Nephron (organoid): Measurements from ENCODE around the gene USB1.

ENCODE experiments used
- H3K27ac Mint-ChIP-seq, 3 experiments: 2 replicates each; pipeline ENCODE4 v1.8.0; 2020; ENCODE audit warnings: mixed read lengths in 3 of 3, mild to moderate bottlenecking in 2 of 3, moderate library complexity in 1 of 3
- H3K27me3 Mint-ChIP-seq: 2 replicates; pipeline ENCODE4 v1.8.0; 2021; ENCODE audit warnings: low read depth, mild to moderate bottlenecking, moderate library complexity, mixed read lengths
- H3K36me3 Mint-ChIP-seq: 2 replicates; pipeline ENCODE4 v1.8.0; 2020; ENCODE audit warnings: low read depth, mixed read lengths
- H3K4me1 Mint-ChIP-seq: 2 replicates; pipeline ENCODE4 v1.8.0; 2020; ENCODE audit warnings: mixed read lengths
- H3K4me3 Mint-ChIP-seq, 3 experiments: 2 replicates each; pipeline ENCODE4 v1.8.0; 2020; ENCODE audit warnings: mild to moderate bottlenecking in 3 of 3, mixed read lengths in 3 of 3, moderate library complexity in 2 of 3
- H3K9me3 Mint-ChIP-seq: 2 replicates; pipeline ENCODE4 v1.8.0; 2020; ENCODE audit warnings: mixed read lengths
- TF ChIP-seq, protein P1 (sequence below), 3 experiments: fragments of 200-600 bp; sonication (generic); IDR thresholded peaks; one replicate each; pipeline ENCODE4 v1.5.0; 2021; ENCODE audit warnings: antibody characterized with exemption in 3 of 3; ENCODE audit not compliant: unreplicated experiment in 3 of 3

USB1 gene

GRCh38 chr16:57970319-57970718 lies 30.9 kb upstream of the USB1 start:
- no peak overlapping the region for H3K4me3 Mint-ChIP-seq
- no peaks in the 10 kb centered on the region for H3K36me3 Mint-ChIP-seq
- H3K27me3 Mint-ChIP-seq: peaks cover 20% of the 10 kb centered on the region
- TF ChIP-seq, protein P1, sequence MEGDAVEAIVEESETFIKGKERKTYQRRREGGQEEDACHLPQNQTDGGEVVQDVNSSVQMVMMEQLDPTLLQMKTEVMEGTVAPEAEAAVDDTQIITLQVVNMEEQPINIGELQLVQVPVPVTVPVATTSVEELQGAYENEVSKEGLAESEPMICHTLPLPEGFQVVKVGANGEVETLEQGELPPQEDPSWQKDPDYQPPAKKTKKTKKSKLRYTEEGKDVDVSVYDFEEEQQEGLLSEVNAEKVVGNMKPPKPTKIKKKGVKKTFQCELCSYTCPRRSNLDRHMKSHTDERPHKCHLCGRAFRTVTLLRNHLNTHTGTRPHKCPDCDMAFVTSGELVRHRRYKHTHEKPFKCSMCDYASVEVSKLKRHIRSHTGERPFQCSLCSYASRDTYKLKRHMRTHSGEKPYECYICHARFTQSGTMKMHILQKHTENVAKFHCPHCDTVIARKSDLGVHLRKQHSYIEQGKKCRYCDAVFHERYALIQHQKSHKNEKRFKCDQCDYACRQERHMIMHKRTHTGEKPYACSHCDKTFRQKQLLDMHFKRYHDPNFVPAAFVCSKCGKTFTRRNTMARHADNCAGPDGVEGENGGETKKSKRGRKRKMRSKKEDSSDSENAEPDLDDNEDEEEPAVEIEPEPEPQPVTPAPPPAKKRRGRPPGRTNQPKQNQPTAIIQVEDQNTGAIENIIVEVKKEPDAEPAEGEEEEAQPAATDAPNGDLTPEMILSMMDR (IDR thresholded peaks at IDR 0.05; ENCODE audit: unreplicated experiment in 3 of 3): no peak
- no peaks in the 10 kb centered on the region for H3K4me1 Mint-ChIP-seq
- no peaks in the 10 kb centered on the region for H3K9me3 Mint-ChIP-seq
- H3K27ac Mint-ChIP-seq: no peak overlapping the region

GRCh38 chr16:57970970-57971369 lies 30.2 kb upstream of the USB1 start, which contains the start of gene CNGB1:
Gene CNGB1, minus strand, starts transcription at chr16:57971128. Its CDS starts 3,842 bp downstream, at chr16:57967286.
- Mint-ChIP-seq H3K4me3 (no peak within 1 kb of the TSS), H3K4me1 (no peaks in the 10 kb centered on the region), H3K27me3 (peaks cover 20% of the 10 kb centered on the region), H3K36me3 (no peaks in the 10 kb centered on the region), H3K27ac (no peak within 1 kb of the TSS), H3K9me3 (no peaks in the 10 kb centered on the region)
- TF ChIP-seq, protein P1 (IDR thresholded peaks at IDR 0.05; ENCODE audit: unreplicated experiment in 3 of 3): no peak

GRCh38 chr16:57971848-57972247 lies 29.4 kb upstream of the USB1 start:
- Mint-ChIP-seq H3K27me3 (peaks cover 23% of the 10 kb centered on the region), H3K9me3 (no peaks in the 10 kb centered on the region), H3K4me1 (no peaks in the 10 kb centered on the region), H3K4me3 (no peak overlapping the region), H3K36me3 (no peaks in the 10 kb centered on the region), H3K27ac (no peak overlapping the region)
- TF ChIP-seq, protein P1 (IDR thresholded peaks at IDR 0.05; ENCODE audit: unreplicated experiment in 3 of 3): no peak

GRCh38 chr16:57972306-57972705 lies 28.9 kb upstream of the USB1 start:
- no peak overlapping the region for H3K4me3 Mint-ChIP-seq

DNA sequence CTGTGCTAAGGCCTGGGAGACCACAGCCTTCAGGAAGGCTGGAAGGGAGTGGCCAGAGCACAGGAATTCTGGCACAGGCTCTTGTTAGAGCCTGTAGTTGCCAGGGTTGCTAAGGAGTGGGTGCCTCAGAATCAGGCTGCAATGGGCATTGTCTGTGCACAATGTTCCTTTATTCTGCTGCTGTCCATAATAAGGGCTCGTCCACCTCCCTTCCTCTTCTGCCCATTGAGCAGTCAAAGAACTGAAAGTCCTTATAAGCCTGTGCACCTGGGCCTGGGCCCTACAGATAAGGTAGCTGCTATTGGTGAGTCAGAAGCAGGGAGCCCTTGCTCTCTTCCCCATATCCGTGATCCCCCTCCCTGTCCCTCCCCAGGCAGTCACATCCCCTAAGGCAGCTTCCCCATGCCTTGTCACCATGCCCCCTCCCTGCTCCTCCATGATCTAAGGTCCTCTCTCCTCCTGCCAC lies 24.8 kb upstream of the USB1 start:
- peaks cover 32% of the 10 kb centered on the region for H3K27me3 Mint-ChIP-seq
- H3K9me3 Mint-ChIP-seq: no peaks in the 10 kb centered on the region
- H3K27ac Mint-ChIP-seq: no peak overlapping the region

More at GRCh38 chr16:57972306-57972705, 28.9 kb upstream of the USB1 start:
- Mint-ChIP-seq H3K9me3 (no peaks in the 10 kb centered on the region), H3K27me3 (peaks cover 23% of the 10 kb centered on the region), H3K27ac (no peak overlapping the region), H3K4me1 (no peaks in the 10 kb centered on the region), H3K36me3 (no peaks in the 10 kb centered on the region)
- TF ChIP-seq, protein P1 (IDR thresholded peaks at IDR 0.05; ENCODE audit: unreplicated experiment in 3 of 3): no peak

More for the DNA sequence above, 24.8 kb upstream of the USB1 start:
- Mint-ChIP-seq H3K36me3 (no peaks in the 10 kb centered on the region), H3K4me3 (no peak overlapping the region), H3K4me1 (no peaks in the 10 kb centered on the region)
- TF ChIP-seq, protein P1 (IDR thresholded peaks at IDR 0.05; ENCODE audit: unreplicated experiment in 3 of 3): no peak
